Astrocyte of the spinal cord (primary cell): ENCODE data around the gene MEGF10.
A peak's percentile ranks its signal among the peaks of the same experiment; 100 is the strongest.
"Not testable (repeated sequence)": the region's sequence is repeated elsewhere in the genome, so short reads cannot be mapped to it uniquely, and the experiment has no call there.

Experiments used
- DNase-seq: peaks from one replicate; pipeline ENCODE4 v3.0.0; 2011; ENCODE audit warnings: low read depth, low spot score
- H3K4me3 ChIP-seq: 2 replicates; pipeline ENCODE4 v1.5.1; 2011; ENCODE audit warnings: low read depth, mild to moderate bottlenecking, low read length, moderate library complexity
- CTCF ChIP-seq: IDR thresholded peaks from 2 replicates; pipeline ENCODE4 v1.5.1; 2012; ENCODE audit warnings: low read depth, mild to moderate bottlenecking, low read length, inconsistent platforms
- in situ Hi-C: cut with HindIII; loops from 2 replicates; pipeline ENCODE4 v1.10.0; 2017; ENCODE audit warnings: low sequenced_read_pairs

MEGF10 gene

GRCh38 chr5:127293373-127293772, 2.8 kb downstream of the MEGF10 start:
- in situ Hi-C loops, result no loop called here
- no peak for DNase-seq
- H3K4me3 ChIP-seq, result no peak overlapping the region
- no peak for TF ChIP-seq CTCF

GRCh38 chr5:127294829-127295228, 4.2 kb downstream of the MEGF10 start:
- in situ Hi-C loops, result no loop called here

GRCh38 chr5:127295454-127295853, 4.9 kb downstream of the MEGF10 start:
- in situ Hi-C loops, result no loop called here
- no peak for TF ChIP-seq CTCF
- no peak for DNase-seq
- no peak overlapping the region for H3K4me3 ChIP-seq

More at GRCh38 chr5:127294829-127295228, 4.2 kb downstream of the MEGF10 start:
- DNase-seq, result no peak
- H3K4me3 ChIP-seq, result no peak overlapping the region
- no peak for TF ChIP-seq CTCF

GRCh38 chr5:127296321-127296720, 5.7 kb downstream of the MEGF10 start:
- no peak for TF ChIP-seq CTCF
- no peak overlapping the region for H3K4me3 ChIP-seq
- peak; percentile 71 for DNase-seq
- in situ Hi-C loops, result no loop called here

GRCh38 chr5:127296894-127297293, 6.3 kb downstream of the MEGF10 start:
- H3K4me3 ChIP-seq, in situ Hi-C loops, DNase-seq: not testable (repeated sequence)

GRCh38 chr5:127297348-127298035, 6.9 kb downstream of the MEGF10 start:
- no peak for TF ChIP-seq CTCF
- no peak for DNase-seq
- in situ Hi-C loops, result no loop called here
- no peak overlapping the region for H3K4me3 ChIP-seq

GRCh38 chr5:127298036-127298429, 7.4 kb downstream of the MEGF10 start:
- no peak for DNase-seq
- TF ChIP-seq CTCF, result no peak
- in situ Hi-C loops, result no loop called here

More at GRCh38 chr5:127298036-127298429, 7.4 kb downstream of the MEGF10 start:
- no peak overlapping the region for H3K4me3 ChIP-seq
